GM20000 (cell line): Measurements from ENCODE around the gene POP5.
"Not testable (repeated sequence)": the region's sequence is repeated elsewhere in the genome, so short reads cannot be mapped to it uniquely, and the experiment has no call there.

Experiments used
- DNase-seq: peaks from one replicate; pipeline ENCODE4 v3.0.0; 2012; ENCODE audit warnings: low spot score
- TF ChIP-seq, protein P1 (sequence below): IDR thresholded peaks from 2 replicates; pipeline ENCODE4 v1.5.1; 2012; ENCODE audit warnings: mild to moderate bottlenecking, control low read depth; ENCODE audit errors: extremely low read depth, missing control alignments

The POP5 gene, protein sequence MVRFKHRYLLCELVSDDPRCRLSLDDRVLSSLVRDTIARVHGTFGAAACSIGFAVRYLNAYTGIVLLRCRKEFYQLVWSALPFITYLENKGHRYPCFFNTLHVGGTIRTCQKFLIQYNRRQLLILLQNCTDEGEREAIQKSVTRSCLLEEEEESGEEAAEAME

DNA sequence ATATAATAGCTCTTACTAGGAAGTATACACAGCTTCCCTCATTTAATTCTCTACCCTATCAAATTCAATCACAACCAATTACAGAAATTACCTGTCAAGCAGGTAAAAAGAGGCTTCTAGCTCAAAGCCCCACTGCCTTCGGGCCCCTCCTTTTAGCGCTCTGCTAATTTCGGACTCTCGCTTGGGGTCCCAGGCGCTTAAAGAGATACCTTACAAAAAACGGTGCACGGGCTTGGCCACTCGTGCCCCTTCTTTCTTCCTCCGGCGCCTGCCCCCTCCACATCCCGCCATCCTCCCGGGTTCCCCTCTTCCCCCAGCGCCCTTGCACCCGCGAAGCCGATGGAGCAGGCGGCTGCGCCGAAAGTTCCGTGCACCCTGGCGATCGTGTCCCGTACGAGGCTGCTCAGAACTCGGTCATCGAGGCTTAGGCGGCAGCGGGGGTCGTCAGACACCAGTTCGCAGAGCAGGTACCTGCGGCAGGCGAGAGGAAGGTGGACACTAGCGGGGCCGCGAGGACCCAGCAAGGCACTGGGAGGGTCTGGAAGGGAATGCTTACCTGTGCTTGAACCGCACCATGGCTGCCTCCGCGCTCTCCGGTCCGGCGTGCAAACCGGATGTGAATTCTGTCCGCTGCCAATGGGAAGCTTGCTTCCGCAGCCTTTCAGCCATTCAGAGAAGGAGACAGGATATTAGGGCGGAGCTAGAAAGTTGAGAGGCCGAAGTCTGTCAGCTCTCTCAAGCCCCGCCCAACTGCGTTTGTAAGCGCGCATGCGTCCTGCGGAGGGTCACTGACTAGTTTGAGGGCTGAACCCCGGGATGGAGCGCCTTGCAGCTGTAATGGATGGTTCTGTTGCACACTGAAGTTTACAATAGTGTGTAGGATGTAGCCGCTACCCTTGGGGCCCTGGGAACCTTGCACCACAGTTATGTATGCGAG, at the start of gene POP5:
Gene POP5, minus strand, starts transcription at position 616 of the 937 bp plus-strand sequence. Its CDS starts 40 bp downstream, at position 576.
- TF ChIP-seq, protein P1, sequence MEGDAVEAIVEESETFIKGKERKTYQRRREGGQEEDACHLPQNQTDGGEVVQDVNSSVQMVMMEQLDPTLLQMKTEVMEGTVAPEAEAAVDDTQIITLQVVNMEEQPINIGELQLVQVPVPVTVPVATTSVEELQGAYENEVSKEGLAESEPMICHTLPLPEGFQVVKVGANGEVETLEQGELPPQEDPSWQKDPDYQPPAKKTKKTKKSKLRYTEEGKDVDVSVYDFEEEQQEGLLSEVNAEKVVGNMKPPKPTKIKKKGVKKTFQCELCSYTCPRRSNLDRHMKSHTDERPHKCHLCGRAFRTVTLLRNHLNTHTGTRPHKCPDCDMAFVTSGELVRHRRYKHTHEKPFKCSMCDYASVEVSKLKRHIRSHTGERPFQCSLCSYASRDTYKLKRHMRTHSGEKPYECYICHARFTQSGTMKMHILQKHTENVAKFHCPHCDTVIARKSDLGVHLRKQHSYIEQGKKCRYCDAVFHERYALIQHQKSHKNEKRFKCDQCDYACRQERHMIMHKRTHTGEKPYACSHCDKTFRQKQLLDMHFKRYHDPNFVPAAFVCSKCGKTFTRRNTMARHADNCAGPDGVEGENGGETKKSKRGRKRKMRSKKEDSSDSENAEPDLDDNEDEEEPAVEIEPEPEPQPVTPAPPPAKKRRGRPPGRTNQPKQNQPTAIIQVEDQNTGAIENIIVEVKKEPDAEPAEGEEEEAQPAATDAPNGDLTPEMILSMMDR = no peak
- peak; percentile 94 for DNase-seq

DNA sequence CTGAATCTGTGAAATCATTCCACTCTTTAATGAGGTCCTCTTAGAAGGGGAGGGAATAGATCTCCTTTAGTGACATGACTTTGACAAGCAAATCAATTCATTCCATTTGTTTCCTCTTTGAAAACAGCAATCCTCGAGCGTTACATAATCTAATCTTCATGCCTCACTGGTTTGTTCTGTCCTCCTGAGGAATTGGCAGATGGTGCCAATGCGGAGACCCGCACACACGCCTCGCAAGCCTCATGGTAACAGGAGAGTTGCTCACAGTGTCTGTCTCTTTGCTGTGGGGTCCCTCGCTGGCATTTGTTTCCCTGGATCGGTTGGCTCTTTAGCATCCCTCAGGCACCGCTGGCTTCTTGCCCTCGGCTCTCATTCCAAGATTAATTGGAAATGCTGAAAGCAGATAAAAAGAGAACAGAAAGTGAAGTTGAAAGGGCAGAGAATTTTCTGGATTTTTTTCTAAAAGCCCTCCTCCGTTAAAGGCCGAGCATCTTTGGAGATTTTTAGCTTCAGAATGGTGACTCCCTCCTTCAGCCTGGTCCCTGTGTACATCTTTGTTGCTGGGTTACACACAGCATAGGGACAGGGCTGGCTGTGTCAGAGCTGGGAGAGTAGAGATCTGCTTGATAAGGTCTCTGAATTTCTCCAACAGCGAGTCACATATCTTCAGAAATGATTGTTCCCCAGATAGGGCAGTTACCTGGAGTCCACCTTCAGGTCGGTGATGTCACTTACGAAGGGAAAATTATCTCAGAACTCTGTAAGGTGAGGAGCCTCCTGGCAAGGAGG, 49.1 kb upstream of the POP5 start:
- no peak for DNase-seq
- TF ChIP-seq, protein P1 = no peak

DNA sequence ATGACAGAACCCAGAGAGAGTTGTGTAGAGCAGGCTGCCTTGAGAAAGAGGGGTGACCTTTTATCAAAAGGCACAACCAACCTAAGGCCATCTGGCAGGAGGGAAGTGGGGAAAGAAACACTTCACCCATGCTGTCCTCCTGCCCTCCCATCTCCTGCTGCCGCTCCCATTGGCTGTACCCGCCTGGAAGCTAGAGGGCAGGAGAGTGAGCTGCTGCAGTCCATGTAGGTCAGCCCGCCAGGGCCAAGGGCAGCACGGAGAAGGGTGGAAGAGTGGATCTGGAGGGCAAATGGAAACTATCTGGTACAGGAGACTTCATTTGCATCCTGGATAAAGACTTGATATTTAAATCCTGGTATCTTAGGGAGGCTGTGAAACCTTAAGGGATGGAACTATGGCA, 47.7 kb upstream of the POP5 start:
- DNase-seq = no peak
- TF ChIP-seq, protein P1 = no peak

DNA sequence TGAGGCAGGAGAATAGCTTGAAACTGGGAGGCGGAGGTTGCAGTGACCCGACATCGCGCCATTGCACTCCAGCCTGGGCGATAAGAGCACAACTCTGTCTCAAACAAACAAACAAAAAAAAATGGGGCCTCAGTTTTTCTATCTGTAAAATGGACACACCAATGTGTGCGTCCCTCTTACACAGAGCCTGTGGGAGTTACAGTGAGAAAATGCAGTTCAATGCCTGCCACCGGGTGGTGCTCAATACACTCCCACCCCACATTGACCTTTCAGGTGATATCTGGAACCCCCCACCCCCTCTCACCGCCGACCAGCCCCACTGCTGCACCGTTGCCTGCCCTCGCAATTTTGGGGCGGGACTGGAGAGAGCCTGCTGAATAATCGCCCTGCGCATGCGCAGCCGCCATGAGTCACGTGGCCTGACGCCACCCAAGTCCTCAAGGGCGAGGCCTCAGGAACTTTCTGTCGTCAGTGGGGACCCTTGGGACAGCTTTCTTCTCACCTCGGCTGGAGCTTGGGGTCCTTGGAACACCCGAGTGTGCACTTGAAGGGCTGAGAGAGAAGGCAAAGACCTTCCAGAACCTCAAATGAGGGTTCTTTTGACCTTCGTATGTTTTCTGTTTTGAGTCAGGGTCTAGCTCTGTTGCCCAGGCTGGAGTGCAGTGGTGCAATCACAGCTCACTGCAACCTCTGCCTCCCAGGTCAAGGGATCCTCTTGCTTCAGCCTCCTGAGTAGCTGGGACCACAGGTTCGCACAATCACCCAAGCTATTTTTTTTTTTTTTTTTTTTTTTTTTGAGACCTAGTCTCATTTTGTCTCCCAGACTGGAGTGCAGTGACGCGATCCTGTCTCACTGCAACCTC, 44.6 kb upstream of the POP5 start:
- TF ChIP-seq, protein P1 = no peak
- DNase-seq = no peak

DNA sequence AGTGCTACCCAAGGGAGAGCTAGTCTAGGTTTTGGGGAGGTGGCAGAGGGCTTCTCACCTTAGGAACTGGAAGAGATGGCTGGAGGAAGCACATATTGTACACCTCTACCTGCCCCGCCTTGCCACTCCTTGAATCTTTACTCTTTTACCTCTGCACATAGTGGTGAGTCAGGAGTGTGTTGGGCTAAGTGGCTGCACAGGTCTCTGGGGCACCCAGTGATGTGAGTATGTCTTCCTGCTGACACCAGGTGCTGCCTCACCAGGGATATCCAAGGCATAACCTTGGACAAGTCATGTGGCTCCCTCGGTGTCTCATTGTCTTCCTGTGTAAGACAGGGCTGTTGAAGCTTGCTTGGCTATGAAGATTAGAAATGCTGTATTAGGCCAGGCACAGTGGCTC, 39.4 kb upstream of the POP5 start:
- no peak for DNase-seq
- TF ChIP-seq, protein P1 = no peak

DNA sequence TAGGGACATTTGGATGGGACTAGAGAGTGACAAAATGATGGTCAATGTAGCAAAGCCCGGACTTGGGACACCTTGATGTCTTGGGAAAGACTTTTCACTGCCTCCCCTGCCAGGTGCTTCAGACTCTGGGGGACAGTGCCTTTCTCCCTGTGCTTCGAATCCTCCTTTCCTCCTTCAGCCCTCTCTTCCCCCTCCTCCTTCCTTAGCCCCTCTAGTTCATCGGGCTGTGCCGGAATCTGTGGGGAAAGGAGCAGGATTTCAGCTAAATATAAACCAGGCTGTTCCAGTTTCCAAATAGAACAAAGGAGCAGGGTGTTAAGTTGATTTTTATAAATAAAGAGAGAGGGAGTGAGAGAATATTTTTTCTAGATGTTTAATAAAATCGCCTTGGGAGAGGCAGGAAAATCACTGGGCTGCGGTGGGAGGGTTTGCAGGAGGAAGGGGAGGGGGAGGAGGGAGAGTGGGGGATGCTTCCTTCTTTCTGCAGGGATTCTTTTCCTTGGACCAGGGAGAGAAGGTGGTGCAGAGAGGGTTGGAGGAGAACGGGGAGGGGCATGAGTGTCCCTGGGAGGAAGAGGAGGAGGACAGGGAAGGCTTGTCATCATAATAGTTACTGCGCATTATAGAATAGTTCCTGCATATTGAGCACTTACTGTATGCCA, 37.9 kb upstream of the POP5 start:
- TF ChIP-seq, protein P1 = no peak
- DNase-seq = no peak

DNA sequence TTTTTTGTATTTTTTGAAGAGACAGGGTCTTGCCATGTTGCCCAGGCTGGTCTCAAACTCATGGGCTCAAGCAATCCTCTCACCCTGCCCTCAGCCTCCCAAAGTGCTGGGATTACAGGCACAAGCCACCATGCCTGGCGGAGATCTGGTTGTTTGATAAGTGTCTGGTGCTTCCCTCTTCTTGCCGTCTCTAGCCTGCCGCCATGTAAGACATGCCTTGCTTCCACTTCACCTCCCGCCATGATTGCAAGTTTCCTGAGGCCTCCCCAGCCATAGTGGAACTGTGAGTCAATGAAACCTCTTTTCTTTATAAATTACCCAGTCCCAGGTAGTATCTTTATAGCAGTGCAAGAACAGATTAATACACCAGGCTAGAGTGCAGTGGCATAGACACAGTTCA, 36.6 kb upstream of the POP5 start:
- not testable (repeated sequence) for DNase-seq

DNA sequence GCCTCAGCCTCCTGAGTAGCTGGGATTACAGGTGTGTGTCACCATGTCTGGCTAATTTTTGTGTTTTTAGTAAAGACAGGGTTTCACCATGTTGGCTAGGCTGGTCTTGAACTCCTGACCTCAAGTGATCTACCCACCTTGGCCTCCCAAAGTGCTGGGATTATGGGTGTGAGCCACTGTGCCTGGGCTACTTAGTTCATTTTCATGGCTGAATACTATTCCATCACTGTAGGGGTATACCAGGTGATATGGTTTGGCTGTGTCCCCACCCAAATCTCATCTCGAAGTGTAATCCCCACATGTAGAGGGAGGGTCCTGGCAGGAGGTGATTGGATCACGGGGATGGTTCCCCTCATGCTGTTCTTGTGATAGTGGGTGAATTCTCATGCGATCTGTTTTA, 36.0 kb upstream of the POP5 start:
- DNase-seq = not testable (repeated sequence)
